Gastroesophageal sphincter (tissue), 4 donors: ENCODE data around the gene MPRIP. TPM values are rescaled to one million over a fixed set of nuclear protein-coding genes. Genes with fewer than 3 reads are reported as not detected.
"Not testable (repeated sequence)": the region's sequence is repeated elsewhere in the genome, so short reads cannot be mapped to it uniquely, and the experiment has no call there.

Experiments used
- ATAC-seq: fragments of 150-250 bp; one replicate; pipeline ENCODE4 v1.9.1; 2016; ENCODE audit warnings: mild to moderate bottlenecking, moderate library complexity
- H3K27ac ChIP-seq, 4 donors: fragments of 200-600 bp; sonication (generic) in 3 of 4; 1 replicate in 3 of 4; 2 replicates in 1 of 4; pipeline ENCODE4 v1.5.1; 2016 to 2019
- H3K27me3 ChIP-seq: fragments of 200-600 bp; sonication (generic); one replicate; pipeline ENCODE4 v1.5.1; 2019
- H3K36me3 ChIP-seq, 2 donors: fragments of 200-600 bp; sonication (generic); one replicate each; pipeline ENCODE4 v1.5.1; 2019; ENCODE audit warnings: control low read depth in 1 of 2
- H3K4me1 ChIP-seq, 3 donors: fragments of 200-600 bp; sonication (generic); 1 replicate in 2 of 3; 2 replicates in 1 of 3; pipeline ENCODE4 v1.5.1; 2016 to 2019; ENCODE audit warnings: control low read depth in 2 of 3
- H3K4me3 ChIP-seq, 2 donors: fragments of 200-600 bp; sonication (generic); one replicate each; pipeline ENCODE4 v1.5.1; 2019; ENCODE audit warnings: mild to moderate bottlenecking in 1 of 2, moderate library complexity in 1 of 2
- H3K9me3 ChIP-seq, 3 donors: fragments of 200-600 bp; sonication (generic); one replicate each; pipeline ENCODE4 v1.5.1; 2017 to 2019; ENCODE audit warnings: control low read depth in 2 of 3
- EP300 ChIP-seq: sonication (generic); formaldehyde crosslinking; IDR thresholded peaks from one replicate; pipeline ENCODE4 v1.6.1; 2017; ENCODE audit warnings: antibody characterized with exemption, mild to moderate bottlenecking
- POLR2A ChIP-seq, 2 donors: fragments of 450-650 bp; IDR thresholded peaks; one replicate each; pipeline ENCODE4 v1.6.1; 2017; ENCODE audit warnings: antibody characterized with exemption in 2 of 2, mild to moderate bottlenecking in 2 of 2, moderate library complexity in 1 of 2
- POLR2AphosphoS5 ChIP-seq: sonication (generic); formaldehyde crosslinking; IDR thresholded peaks from one replicate; pipeline ENCODE4 v1.6.1; 2017; ENCODE audit warnings: antibody characterized with exemption
- WGBS, 2 donors: methylation state at CpG; one replicate each; pipeline ENCODE4 v1.1.5; 2018; ENCODE audit warnings: low coverage in 1 of 2; 5-methylcytosine and 5-hydroxymethylcytosine counted together
- total RNA-seq, 4 donors: library from RNA; depleted of rRNA; stranded (reverse); fragments of >200 nt; gene quantifications; one replicate each; pipeline ENCODE4 v1.1.0, GENCODE V29; 2016
- TF ChIP-seq, protein P1 (sequence below), 4 experiments: fragments of 200-600 bp in 2 of 4; fragments of 450-650 bp in 2 of 4; sonication (generic) in 1 of 4; IDR thresholded peaks; one replicate each; pipeline ENCODE4 v1.5.1; 2017 to 2019; ENCODE audit warnings: antibody characterized with exemption in 4 of 4, mild to moderate bottlenecking in 2 of 4, moderate library complexity in 2 of 4

MPRIP gene
- total RNA-seq, 4 donors from 2014 or later, result 113 to 233 (median 155) TPM

DNA sequence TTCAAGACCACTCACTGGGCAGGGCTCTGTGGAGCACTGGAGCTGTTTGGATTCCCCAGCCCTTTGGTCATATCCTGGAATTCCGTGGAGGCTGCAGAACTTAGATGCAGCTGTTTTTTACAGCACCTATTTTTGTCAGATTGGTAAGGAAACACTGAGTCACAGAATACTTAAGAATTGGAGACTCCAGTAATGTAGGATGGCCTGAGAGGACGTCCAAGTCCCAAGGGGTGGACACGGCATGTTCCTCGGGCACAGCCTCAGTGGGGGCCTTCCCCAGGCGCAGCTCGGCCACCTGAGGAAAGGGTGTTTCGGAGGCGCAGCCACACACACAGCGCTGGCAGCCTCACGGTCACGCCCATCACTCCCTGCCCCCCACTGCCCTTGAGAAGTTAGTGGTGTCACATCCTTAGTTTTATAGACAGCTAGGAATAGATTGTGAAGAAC lies 149.1 kb downstream of the MPRIP start:
- Histone ChIP-seq H3K27me3 (no peaks in the 10 kb centered on the region), H3K36me3 (peaks cover 0 to 24% of the 10 kb centered on the region in 2 donors), H3K9me3 (no peaks in the 10 kb centered on the region), H3K27ac (peak overlapping the region; percentile 10 to 89 (median 76)), H3K4me1 (peaks cover 0 to 50% (median 20%) of the 10 kb centered on the region in 3 donors), H3K4me3 (no peak overlapping the region)
- ATAC-seq, result peak; percentile 73
- TF ChIP-seq POLR2A (IDR thresholded peaks at IDR 0.05) (no peak), EP300 (no peak), POLR2AphosphoS5 (peak; percentile 86)
- WGBS, 2 donors, result 0 to 33% methylated on average over 1 of the region's 11 CpGs

DNA sequence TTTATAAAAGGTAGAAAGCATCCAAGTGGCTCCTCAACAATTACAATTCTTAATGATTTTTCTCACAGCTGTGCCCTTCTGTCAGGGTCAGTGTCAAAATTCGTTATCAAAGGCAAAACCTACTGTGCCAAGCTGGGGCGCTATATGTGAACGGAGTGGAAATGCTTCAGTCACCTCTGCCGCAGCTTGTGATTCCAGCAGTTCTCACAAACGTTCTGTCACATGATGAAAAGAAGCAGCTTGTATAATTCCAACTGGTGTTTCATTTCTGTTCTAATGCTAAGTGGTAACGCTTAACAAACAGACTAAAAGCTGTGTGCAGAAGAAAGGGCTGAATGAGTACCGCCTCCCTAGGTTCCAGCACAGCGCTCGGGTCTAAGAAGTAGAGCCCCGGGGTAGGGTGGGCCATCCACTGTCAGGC lies 149.7 kb downstream of the MPRIP start:
- no peak overlapping the region for H3K4me3 ChIP-seq
- no peaks in the 10 kb centered on the region for H3K9me3 ChIP-seq
- 10 to 24% methylated on average over 5 to 10 of the region's 10 CpGs for WGBS, 2 donors
- peaks cover 0 to 44% (median 20%) of the 10 kb centered on the region in 3 donors for H3K4me1 ChIP-seq
- peaks cover 0 to 24% of the 10 kb centered on the region in 2 donors for H3K36me3 ChIP-seq
- no peaks in the 10 kb centered on the region for H3K27me3 ChIP-seq
- peak overlapping the region; percentile 10 to 89 (median 76) for H3K27ac ChIP-seq
- peak; percentile 22 for TF ChIP-seq POLR2AphosphoS5
- no peak for TF ChIP-seq EP300
- no peak for TF ChIP-seq POLR2A (IDR thresholded peaks at IDR 0.05)
- ATAC-seq, result peak; percentile 35

DNA sequence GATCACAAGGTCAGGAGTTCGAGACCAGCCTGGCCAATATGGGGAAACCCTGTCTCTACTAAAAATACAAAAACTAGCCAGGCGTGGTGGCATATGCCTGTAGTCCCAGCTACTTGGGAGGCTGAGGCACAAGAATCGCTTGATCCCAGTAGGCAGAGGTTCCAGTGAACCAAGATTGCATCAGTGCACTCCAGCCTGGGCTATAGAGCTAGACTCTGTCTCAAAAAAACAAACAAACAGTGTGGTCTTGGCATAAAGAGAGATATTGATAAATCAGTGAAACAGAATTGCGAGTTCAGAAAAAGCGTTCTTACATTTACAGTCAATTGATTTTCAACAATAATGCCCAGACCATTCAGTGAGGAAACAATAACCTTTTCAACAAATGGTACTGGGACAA lies 153.2 kb downstream of the MPRIP start:
- not testable (repeated sequence) for ATAC-seq, H3K36me3 ChIP-seq, H3K9me3 ChIP-seq, H3K27ac ChIP-seq, H3K27me3 ChIP-seq, H3K4me3 ChIP-seq
- WGBS, 2 donors, result 83 to 93% methylated on average over 3 to 4 of the region's 5 CpGs
- H3K4me1 ChIP-seq, result peaks cover 4 to 43% (median 21%) of the 10 kb centered on the region in 3 donors

DNA sequence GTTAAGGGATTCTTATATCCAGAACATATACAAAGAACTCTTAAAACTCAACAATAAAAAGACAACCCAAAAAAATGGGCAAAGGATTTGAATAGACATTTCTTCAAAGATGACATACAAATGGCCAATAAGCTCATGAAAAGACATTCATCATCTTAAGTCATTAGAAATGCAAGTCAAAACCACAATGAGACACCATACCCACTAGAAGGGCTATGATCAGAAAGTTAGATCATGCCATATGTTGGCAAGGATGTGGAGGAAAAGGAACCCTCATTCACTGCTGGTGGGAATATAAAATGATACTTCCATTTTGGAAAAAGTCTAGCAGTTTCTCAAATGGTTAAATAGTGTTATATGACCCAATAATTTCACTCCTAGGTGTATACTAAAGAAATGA lies 154.5 kb downstream of the MPRIP start:
- H3K27me3 ChIP-seq, result no peaks in the 10 kb centered on the region
- no peaks in the 10 kb centered on the region for H3K36me3 ChIP-seq
- no peak overlapping the region for H3K4me3 ChIP-seq
- H3K4me1 ChIP-seq, result peaks cover 9 to 43% (median 15%) of the 10 kb centered on the region in 3 donors
- no peak overlapping the region for H3K27ac ChIP-seq
- H3K9me3 ChIP-seq, result no peaks in the 10 kb centered on the region
- no peak for ATAC-seq
- TF ChIP-seq EP300, result no peak
- TF ChIP-seq POLR2AphosphoS5, result no peak
- TF ChIP-seq, protein P1, sequence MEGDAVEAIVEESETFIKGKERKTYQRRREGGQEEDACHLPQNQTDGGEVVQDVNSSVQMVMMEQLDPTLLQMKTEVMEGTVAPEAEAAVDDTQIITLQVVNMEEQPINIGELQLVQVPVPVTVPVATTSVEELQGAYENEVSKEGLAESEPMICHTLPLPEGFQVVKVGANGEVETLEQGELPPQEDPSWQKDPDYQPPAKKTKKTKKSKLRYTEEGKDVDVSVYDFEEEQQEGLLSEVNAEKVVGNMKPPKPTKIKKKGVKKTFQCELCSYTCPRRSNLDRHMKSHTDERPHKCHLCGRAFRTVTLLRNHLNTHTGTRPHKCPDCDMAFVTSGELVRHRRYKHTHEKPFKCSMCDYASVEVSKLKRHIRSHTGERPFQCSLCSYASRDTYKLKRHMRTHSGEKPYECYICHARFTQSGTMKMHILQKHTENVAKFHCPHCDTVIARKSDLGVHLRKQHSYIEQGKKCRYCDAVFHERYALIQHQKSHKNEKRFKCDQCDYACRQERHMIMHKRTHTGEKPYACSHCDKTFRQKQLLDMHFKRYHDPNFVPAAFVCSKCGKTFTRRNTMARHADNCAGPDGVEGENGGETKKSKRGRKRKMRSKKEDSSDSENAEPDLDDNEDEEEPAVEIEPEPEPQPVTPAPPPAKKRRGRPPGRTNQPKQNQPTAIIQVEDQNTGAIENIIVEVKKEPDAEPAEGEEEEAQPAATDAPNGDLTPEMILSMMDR (IDR thresholded peaks at IDR 0.05), result no peak
- TF ChIP-seq POLR2A (IDR thresholded peaks at IDR 0.05), result no peak

DNA sequence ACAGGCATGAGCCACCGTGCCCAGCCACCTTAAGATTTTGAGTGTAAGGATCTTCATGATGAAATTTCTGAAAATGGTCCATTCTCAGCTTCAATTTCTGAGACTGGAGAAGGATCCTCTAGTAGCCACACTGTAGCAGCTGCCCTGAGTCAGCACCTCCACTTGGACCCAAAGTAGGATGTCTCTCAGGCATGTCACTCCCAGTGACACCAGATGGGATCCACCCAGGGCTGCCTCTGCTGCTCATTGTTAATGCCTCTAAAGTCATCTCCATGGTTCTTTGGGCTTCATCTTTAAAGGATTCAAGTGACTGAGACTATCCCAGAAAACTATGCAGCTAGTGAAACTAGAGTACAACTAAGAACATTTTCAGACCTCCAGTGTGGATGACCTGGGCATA lies 156.0 kb downstream of the MPRIP start:
- no peak overlapping the region for H3K27ac ChIP-seq
- peaks cover 0 to 10% of the 10 kb centered on the region in 2 donors for H3K36me3 ChIP-seq
- no peaks in the 10 kb centered on the region for H3K27me3 ChIP-seq
- ATAC-seq, result no peak
- H3K4me3 ChIP-seq, result no peak overlapping the region
- H3K4me1 ChIP-seq, result peaks cover 9 to 43% (median 27%) of the 10 kb centered on the region in 3 donors
- no peaks in the 10 kb centered on the region for H3K9me3 ChIP-seq
- TF ChIP-seq POLR2A (IDR thresholded peaks at IDR 0.05), result no peak
- no peak for TF ChIP-seq EP300
- TF ChIP-seq POLR2AphosphoS5, result no peak
- TF ChIP-seq, protein P1 (IDR thresholded peaks at IDR 0.05), result no peak
- 20% methylated on average over 1 of the region's 1 CpG; no CpG with 5 or more reads in 1 of the 2 donors for WGBS, 2 donors

DNA sequence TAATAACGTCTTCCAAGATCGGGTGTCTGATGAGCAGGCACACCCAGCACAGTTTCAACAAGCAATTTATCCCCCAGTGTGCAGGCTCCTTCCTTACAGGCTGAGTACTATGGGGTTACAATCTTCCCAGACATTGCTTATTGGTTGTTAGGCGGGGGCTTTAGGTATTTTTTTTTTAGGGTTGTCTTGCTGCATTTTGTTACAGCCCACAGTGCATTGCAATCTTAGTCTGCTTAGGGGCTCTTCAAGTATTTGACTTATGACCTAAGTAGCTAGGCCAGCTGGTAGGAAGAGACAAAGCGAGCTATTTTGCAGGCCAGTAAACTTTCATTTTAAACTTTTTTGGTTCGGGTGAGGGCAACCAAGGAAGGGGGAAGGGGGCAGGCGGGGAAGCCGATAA lies 158.1 kb downstream of the MPRIP start:
- 26 to 33% methylated on average over 5 to 7 of the region's 7 CpGs for WGBS, 2 donors
- Histone ChIP-seq H3K27ac (peak overlapping the region; percentile 59 to 97 (median 83)), H3K4me3 (peak overlapping the region in 1 of 2 donors; percentile 20), H3K36me3 (peaks cover 0 to 10% of the 10 kb centered on the region in 2 donors), H3K9me3 (no peaks in the 10 kb centered on the region), H3K27me3 (no peaks in the 10 kb centered on the region), H3K4me1 (peaks cover 9 to 63% (median 45%) of the 10 kb centered on the region in 3 donors)
- no peak for TF ChIP-seq EP300
- TF ChIP-seq POLR2A (IDR thresholded peaks at IDR 0.05), result no peak
- no peak for TF ChIP-seq POLR2AphosphoS5
- TF ChIP-seq, protein P1 (IDR thresholded peaks at IDR 0.05), result no peak
- no peak for ATAC-seq
